ENCODE measurements around the gene ABL1. TPM values are rescaled to one million over a fixed set of nuclear protein-coding genes. Genes with fewer than 3 reads are reported as not detected.

The ABL1 gene
- total and polyA plus RNA-seq, 7 donors = 24.5 to 127 (median 69.6) TPM

GRCh38 chr9:130833031-130833990 lies 1.7 kb upstream of the ABL1 start:
- intact Hi-C loops (cut with DNase I) = no loop called here
- Histone ChIP-seq H3K27ac (peak overlapping the region; percentile 89 to 95 (median 93)), H3K36me3 (no peaks in the 10 kb centered on the region), H3K9me3 (no peaks in the 10 kb centered on the region), H3K4me1 (peaks cover 0 to 54% (median 39%) of the 10 kb centered on the region in 4 donors), H3K4me3 (no peak overlapping the region), H3K27me3 (no peaks in the 10 kb centered on the region)
- no peak for DNase-seq
- TF ChIP-seq EP300 (IDR thresholded peaks at IDR 0.05) (no peak), POLR2AphosphoS5 (IDR thresholded peaks at IDR 0.05) (no peak), CTCF (IDR thresholded peaks at IDR 0.05) (no peak), POLR2A (IDR thresholded peaks at IDR 0.05) (no peak)
- 78 to 83% methylated on average over 8 of the region's 8 CpGs for WGBS, 2 donors

GRCh38 chr9:130835441-130836298 lies 616 bp downstream of the ABL1 start:
- intact Hi-C loops (cut with DNase I) = loop anchor here (2.0 kb wide), 1 partner anchor 55 kb away; no protein-coding TSS in a partner anchor
- Histone ChIP-seq H3K4me1 (peaks cover 0 to 66% (median 52%) of the 10 kb centered on the region in 4 donors), H3K4me3 (peak overlapping the region; percentile 61 to 77 (median 71)), H3K9me3 (no peaks in the 10 kb centered on the region), H3K27me3 (no peaks in the 10 kb centered on the region), H3K27ac (peak overlapping the region; percentile 89 to 95 (median 93)), H3K36me3 (no peaks in the 10 kb centered on the region)
- WGBS, 2 donors = 0 to 3% methylated on average over 44 of the region's 44 CpGs
- peak; percentile 79 for DNase-seq
- TF ChIP-seq POLR2AphosphoS5 (IDR thresholded peaks at IDR 0.05) (peak in 2 of 4 donors; percentile 24 to 26), POLR2A (IDR thresholded peaks at IDR 0.05) (no peak)

GRCh38 chr9:130837002-130837511 lies 2.0 kb downstream of the ABL1 start:
- TF ChIP-seq POLR2AphosphoS5 (IDR thresholded peaks at IDR 0.05) = peak in 2 of 4 donors; percentile 6 to 26
- TF ChIP-seq POLR2A (IDR thresholded peaks at IDR 0.05) = no peak
- Histone ChIP-seq H3K4me1 (peaks cover 0 to 74% (median 64%) of the 10 kb centered on the region in 4 donors), H3K36me3 (no peaks in the 10 kb centered on the region), H3K9me3 (no peaks in the 10 kb centered on the region), H3K27ac (peak overlapping the region; percentile 89 to 95 (median 93)), H3K4me3 (peak overlapping the region; percentile 61 to 77 (median 71)), H3K27me3 (no peaks in the 10 kb centered on the region)
- intact Hi-C loops (cut with DNase I) = loop anchor here (2.0 kb wide), 1 partner anchor 56 kb away; no protein-coding TSS in a partner anchor
- no peak for DNase-seq
- WGBS, 2 donors = 13 to 58% methylated on average over 5 of the region's 5 CpGs

- Histone ChIP-seq H3K27ac (peak overlapping the region; percentile 89 to 95 (median 93)), H3K4me3 (peak overlapping the region; percentile 61 to 77 (median 71)), H3K27me3 (no peaks in the 10 kb centered on the region), H3K36me3 (no peaks in the 10 kb centered on the region), H3K9me3 (no peaks in the 10 kb centered on the region), H3K4me1 (peaks cover 0 to 80% (median 70%) of the 10 kb centered on the region in 4 donors)
- WGBS, 2 donors = 21 to 66% methylated on average over 4 of the region's 4 CpGs
- DNase-seq = no peak
- intact Hi-C loops (cut with DNase I) = loop anchor here (2.0 kb wide), 1 partner anchor 57 kb away; no protein-coding TSS in a partner anchor
- TF ChIP-seq EP300 (IDR thresholded peaks at IDR 0.05) (no peak), CTCF (IDR thresholded peaks at IDR 0.05) (no peak), POLR2A (IDR thresholded peaks at IDR 0.05) (no peak), POLR2AphosphoS5 (IDR thresholded peaks at IDR 0.05) (no peak)
Measured at GRCh38 chr9:130837643-130838042, 2.6 kb downstream of the ABL1 start.

Data from sigmoid colon (tissue), 7 donors.